Cardiac septum (tissue), 1 donor: ENCODE measurements around the gene VENTX. TPM values are rescaled to one million over a fixed set of nuclear protein-coding genes. Genes with fewer than 3 reads are reported as not detected.

Source experiments
- DNase-seq: peaks from one replicate; pipeline ENCODE4 v3.0.0-alpha.2; 2020; ENCODE audit warnings: low spot score
- intact Hi-C: fragments of 100-400 bp; cut with DNase I; formaldehyde crosslinking; loops from one replicate; pipeline ENCODE4 v1.14.0; 2022
- total RNA-seq: library from RNA; stranded (reverse); fragmentation: NEBNext Ultra II Directional; extraction: Animal tissue kit (Norgen Biotek cat#: 25700); gene quantifications from one replicate; pipeline ENCODE4 v1.2.1, GENCODE V29; 2021
- donor health status: DM: no; HTN: no; CAD: no.

The VENTX gene
- total RNA-seq, 1 donor from 2014 or later, result 0.40 TPM

DNA sequence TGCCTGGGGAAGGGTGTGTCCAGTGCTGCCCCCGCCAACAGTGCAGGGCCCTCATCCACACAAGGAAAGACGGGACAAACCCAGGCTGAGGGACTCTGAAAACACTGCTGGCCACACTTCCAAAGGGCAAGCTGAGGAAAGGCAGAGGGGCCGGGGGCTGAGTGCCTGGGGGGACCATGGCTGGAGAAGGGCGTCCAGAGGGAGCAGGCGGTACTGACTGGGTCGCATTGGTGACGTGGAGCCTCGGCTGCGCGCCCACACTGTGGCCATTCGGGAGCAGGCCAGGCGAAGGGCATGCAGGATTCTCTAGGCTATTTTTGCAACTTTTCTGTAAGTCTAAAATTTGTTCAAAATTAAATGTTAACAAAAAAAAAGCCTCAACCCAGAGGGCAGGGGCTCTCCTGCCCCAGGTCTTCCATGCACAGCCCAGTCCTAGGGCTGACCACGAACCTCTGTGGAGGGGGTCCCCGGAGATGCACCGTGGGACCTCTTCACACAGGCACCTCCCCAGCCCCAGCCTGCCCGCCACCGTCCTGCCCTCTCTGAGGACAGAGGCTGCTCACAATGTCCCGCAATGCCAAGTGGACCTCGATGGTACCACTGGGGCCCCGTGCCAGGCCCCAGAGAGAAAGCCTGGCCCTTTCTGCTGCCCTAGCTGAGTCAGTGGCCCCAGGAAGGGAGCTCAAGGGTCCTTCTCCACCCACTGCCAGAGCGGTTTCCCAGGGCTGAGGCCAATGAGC is 28.6 kb downstream of the VENTX start:
- DNase-seq, result no peak
- intact Hi-C loops, result no loop called here

GRCh38 chr10:133267293-133267692 is 29.6 kb downstream of the VENTX start:
- intact Hi-C loops, result no loop called here
- no peak for DNase-seq

DNA sequence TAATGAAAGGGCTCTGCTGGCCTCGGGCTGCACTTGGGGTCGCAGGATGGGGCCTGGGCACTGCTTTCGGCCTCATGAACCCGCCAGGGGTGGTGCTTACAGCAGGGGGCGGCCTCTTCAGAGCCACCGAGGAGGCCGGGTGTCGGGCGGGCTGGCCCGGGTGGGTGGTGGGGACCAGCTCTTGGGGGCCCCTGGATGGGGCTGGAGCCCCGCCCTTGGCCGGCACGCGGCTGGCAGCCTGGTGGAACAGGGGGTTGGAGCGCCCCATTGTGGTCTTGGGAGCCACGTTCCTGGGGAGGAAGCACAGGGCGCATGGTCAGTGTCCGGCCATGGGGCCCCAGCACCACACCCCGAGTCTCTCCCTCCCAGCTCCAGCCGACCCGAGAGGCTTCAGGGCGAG is 30.2 kb downstream of the VENTX start:
- intact Hi-C loops, result no loop called here
- DNase-seq, result no peak

DNA sequence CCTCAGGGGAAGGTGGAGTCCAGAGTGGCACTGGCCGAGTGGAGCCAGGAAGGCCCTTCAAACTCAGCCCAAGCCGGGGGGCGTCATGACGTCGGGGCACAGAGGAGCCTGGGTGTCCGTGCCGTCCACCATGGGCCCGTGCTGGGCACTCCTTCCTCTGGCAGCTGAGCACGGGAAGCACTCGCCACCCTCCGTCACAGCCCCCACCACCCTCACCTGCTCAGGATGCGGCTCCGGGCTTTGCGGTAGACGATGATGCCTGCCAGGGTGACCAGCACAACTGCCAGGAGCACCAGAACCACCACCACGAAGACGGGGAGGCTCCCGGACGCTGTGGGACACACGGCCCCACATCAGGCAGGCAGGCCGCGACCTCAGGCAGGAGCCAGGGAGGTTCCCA is 30.9 kb downstream of the VENTX start:
- DNase-seq, result no peak
- intact Hi-C loops, result no loop called here

DNA sequence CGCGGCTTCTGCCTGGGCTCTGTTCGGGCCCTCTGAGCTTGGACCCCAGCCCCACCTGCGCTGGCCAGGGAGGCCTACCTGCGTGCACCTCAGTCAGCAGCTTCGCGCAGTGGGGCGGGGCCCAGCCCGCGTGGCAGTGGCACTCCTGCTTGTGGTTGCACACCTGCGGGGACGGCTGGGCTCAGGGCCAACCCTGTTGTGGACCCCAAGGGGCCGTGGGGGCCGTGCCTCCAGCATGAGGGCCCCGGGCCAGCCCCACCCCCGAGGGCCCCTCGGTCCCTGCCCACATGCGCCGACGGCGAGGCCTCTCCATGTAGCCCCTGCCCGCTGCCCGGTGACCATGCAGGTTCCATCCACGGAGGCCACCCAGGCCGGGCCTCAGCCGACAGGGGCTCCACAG is 31.7 kb downstream of the VENTX start:
- intact Hi-C loops, result no loop called here
- DNase-seq, result no peak

- intact Hi-C loops, result no loop called here
- no peak for DNase-seq
Measured at GRCh38 chr10:133270204-133270603, 32.5 kb downstream of the VENTX start.

GRCh38 chr10:133270773-133271297 is 33.2 kb downstream of the VENTX start:
- intact Hi-C loops, result no loop called here
- DNase-seq, result no peak

GRCh38 chr10:133271521-133272300 is 34.1 kb downstream of the VENTX start:
- intact Hi-C loops, result no loop called here
- DNase-seq, result no peak

- intact Hi-C loops, result no loop called here
- DNase-seq, result no peak
Measured at GRCh38 chr10:133272301-133272963, 34.8 kb downstream of the VENTX start.

- intact Hi-C loops, result no loop called here
- DNase-seq, result no peak
Measured at GRCh38 chr10:133272964-133273420, 35.3 kb downstream of the VENTX start.

DNA sequence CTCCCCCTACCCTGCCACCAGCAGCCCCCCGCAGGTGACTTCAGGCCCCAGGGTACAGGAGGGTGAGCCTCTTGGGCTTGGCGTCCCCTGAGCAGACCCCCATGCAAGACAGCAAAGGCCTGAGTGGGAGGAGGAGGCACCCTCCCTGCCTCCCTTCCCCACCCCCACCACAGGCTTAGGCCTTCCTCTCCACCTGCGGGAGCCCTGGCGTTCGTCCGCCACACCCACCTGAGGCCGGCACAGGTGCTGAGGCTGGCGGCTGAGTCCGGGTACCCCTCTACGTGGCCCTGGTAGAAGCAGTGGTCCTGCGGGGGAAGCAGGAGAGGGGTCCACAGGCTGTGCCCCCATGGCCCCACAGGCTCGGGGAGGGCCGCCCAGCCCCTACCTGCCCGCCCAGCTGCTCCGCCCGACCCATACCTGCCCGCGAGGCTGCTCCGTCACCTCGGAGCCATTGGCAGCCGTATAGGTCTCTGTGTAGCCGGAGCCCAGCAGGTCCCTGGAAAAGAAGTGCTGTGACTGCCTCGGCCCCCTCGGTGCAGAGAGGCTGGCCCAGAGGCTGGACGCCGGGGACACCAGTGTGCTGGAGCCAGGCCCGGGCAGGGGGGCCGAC is 36.0 kb downstream of the VENTX start:
- DNase-seq, result no peak
- intact Hi-C loops, result no loop called here

DNA sequence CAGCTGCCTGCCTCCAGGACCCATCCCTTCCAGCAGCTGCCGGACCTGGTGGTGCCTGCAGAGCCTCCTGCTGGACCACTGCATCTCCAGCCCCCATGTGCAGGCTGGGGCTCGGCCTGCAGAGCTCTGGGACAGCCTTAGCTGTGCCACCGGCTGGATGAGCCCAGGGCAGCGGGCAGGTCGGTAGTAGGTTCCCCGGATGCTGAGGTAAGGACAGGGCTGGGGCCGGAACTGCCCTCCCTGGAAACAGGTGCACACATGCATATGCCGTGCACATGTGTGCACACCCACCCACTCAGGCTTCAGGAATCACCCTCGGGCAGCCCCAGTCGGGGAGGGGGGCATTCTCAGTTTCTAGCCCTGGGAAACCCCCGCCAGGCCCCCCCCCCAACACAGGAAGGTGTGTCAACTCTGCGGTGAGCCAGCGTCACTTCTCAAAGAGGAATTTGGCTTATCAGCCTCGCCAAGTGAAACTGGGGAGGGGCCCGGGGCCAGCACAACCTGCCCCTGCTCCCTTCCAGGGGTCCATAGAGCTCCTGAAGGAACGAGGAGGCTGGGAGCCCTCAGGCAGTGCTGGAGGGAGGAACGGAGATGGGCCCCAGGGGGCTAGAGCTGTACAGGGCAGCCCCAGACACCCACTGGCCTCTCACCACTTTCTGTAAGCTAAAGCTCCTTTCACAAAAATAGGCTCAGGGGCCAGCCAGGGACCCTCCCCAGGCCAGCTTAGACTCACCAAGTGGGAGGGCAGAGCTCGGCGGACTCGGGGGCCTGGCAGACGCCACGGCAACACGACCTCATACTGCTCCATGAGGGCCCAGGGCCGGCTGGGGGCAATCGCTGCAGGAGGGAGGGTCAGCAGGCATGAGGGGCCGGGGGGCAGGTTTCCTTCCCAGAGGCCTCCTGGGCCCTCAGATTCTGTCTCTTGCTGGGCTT is 37.4 kb downstream of the VENTX start:
- peak; percentile 92 for DNase-seq
- intact Hi-C loops, result no loop called here

DNA sequence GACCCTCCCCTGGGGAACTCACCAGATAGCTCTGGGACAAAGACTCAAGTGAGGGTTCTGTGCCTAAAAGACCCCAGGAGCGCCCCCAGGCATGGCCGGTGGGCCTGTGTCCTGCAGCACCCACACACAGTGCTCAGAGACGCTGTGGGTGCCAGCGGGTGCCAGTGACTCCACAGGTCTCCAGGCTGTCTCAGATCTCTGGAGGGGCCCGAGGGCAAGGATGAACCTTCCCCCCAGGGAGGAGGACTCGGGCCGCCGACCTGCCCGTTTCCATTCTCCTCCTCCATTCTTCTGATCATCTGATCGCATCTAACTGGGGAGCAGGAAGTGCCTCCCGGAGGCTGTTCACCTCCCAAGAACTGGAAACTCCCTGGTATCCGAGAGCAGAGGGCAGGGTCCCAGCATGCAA is 38.0 kb downstream of the VENTX start:
- intact Hi-C loops, result no loop called here
- DNase-seq, result no peak

- no peak for DNase-seq
- intact Hi-C loops, result no loop called here
Measured at GRCh38 chr10:133276100-133276434, 38.4 kb downstream of the VENTX start.

- peak; percentile 92 for DNase-seq
- intact Hi-C loops, result no loop called here
Measured at GRCh38 chr10:133276435-133277201, 39.0 kb downstream of the VENTX start, which contains the start of gene ADAM8. Gene ADAM8, minus strand, starts transcription at chr10:133276868. Its CDS starts 51 bp downstream, at chr10:133276817.

GRCh38 chr10:133277277-133277992 is 39.8 kb downstream of the VENTX start:
- no peak for DNase-seq
- intact Hi-C loops, result no loop called here

DNA sequence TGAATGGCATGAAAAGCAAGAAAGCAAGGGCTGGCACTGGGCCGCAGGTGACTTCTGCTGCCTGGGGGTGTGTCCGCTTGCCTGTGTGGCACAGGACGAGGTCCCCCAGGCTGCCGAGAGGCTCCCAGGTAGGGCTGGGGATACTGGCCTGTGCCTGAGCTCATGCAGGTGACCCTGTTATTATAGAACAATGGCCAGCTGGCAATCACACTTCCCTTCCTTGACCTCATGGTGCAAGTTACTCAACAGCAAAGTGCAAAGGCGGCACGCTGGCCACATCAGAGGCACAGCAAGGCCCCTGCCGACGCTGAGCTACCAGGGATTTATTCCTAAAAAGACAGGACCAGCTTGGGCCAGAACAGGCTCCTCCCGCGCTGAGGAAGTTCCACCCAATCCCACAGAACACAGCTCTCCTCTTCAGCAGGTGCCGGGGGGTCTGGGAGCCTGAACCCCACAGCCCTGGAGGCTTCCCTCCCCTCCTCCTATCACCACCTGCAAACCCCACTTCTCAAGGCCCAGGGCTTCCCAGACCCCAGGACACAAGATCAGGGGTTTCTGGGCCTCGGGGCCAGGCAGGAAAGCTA is 40.4 kb downstream of the VENTX start:
- intact Hi-C loops, result no loop called here
- DNase-seq, result no peak
